ENCODE results near the gene FAM161B. TPM values are rescaled to one million over a fixed set of nuclear protein-coding genes. Genes with fewer than 3 reads are reported as not detected.

FAM161B gene
- total and polyA plus RNA-seq, 2 of the 13 experiments (the other 11 are each of a cell fraction or from before 2014, with no cell fraction given) = 1.6 to 2.0 TPM

GRCh38 chr14:73949752-73950734 is at the start of gene FAM161B, which contains the start of gene COQ6 (continued):
- TF ChIP-seq, protein P1, sequence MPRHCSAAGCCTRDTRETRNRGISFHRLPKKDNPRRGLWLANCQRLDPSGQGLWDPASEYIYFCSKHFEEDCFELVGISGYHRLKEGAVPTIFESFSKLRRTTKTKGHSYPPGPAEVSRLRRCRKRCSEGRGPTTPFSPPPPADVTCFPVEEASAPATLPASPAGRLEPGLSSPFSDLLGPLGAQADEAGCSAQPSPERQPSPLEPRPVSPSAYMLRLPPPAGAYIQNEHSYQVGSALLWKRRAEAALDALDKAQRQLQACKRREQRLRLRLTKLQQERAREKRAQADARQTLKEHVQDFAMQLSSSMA (CRISPR knock-in tag; IDR thresholded peaks at IDR 0.05) = peak; percentile 84
- peak; percentile 57; the same call in 1 of the 2 replicates for TF ChIP-seq MTERF4 (CRISPR knock-in tag; IDR thresholded peaks at IDR 0.05)
- peak; percentile 90 for TF ChIP-seq TBX2 (CRISPR knock-in tag; IDR thresholded peaks at IDR 0.05; ENCODE audit: borderline replicate concordance)
- TF ChIP-seq HNF4A (CRISPR knock-in tag; IDR thresholded peaks at IDR 0.05) = peak; percentile 71
- TF ChIP-seq TBP (CRISPR knock-in tag; IDR thresholded peaks at IDR 0.05) = no peak
- TF ChIP-seq UBTF (CRISPR knock-in tag; IDR thresholded peaks at IDR 0.05) = peak; percentile 87
- peak; percentile 83 to 96 for TF ChIP-seq POLR2A (IDR thresholded peaks at IDR 0.05; ENCODE audit: insufficient read depth in 1 of 2, low read depth in 2 of 2, low read length in 2 of 2)
- TF ChIP-seq TARDBP (CRISPR knock-in tag; IDR thresholded peaks at IDR 0.05) = peak; percentile 84
- TF ChIP-seq ZBTB40 (IDR thresholded peaks at IDR 0.05) = no peak
- peak; percentile 79 for TF ChIP-seq ZBTB40 (CRISPR knock-in tag; IDR thresholded peaks at IDR 0.05)
- TF ChIP-seq TOPORS (CRISPR knock-in tag; IDR thresholded peaks at IDR 0.05) = peak; percentile 87
- peak; percentile 90 for TF ChIP-seq NRL (CRISPR knock-in tag; IDR thresholded peaks at IDR 0.05; ENCODE audit: borderline replicate concordance)

Measured in HepG2 (cell line).